GM12892 (cell line): Measurements from ENCODE around the gene RAB11A.

Experiments used
- POLR2A ChIP-seq: IDR thresholded peaks from 2 replicates; pipeline ENCODE4 v1.6.1; 2011; ENCODE audit warnings: low read depth, low read length, control low read depth
- POLR2AphosphoS5 ChIP-seq: IDR thresholded peaks from 2 replicates; pipeline ENCODE4 v1.6.1; 2011; ENCODE audit warnings: low read depth, low read length, control low read depth
- TAF1 ChIP-seq: IDR thresholded peaks from 2 replicates; pipeline ENCODE4 v1.6.1; 2011; ENCODE audit warnings: low read depth, mild to moderate bottlenecking, control low read depth, low read length, borderline replicate concordance

DNA sequence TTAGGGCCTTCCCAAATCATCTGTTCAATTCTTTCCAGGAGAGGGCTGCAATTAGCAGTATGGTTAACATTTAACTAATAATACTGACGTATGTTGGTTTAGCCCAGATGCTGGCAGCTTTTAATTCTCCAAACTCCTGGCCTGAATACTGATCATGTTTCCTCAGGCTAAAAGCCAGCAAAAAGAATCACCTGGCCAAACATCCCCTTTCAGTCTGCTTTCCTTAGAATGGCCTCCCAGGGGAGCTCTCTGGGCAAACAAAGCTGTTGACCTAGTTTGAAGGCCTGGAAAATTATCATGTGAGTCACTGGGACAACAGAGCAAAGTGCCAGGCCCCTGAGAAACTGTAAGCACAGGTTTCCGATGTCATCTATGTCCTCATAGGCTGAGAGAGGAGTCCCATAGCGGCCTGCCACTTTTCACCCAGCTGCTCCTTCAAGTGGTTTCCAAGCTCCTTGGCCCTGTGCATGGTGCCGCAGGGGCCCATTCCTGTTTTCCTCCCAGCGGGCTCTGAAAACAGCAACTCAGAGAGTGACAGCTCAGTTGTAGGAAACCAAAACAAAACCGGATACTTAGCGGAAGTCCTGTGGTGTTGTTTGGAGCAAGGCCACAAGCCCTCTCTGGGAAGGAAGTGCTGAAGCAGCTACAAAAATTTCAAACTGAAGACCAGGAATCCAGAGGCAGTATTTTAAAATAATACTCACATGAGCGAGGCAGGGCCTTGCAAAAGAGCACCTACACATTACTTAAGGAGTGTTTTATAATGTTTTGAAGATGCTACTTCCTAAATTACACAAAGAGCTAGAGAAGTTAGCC, 36.5 kb upstream of the RAB11A start:
- TF ChIP-seq TAF1 (no peak), POLR2A (no peak), POLR2AphosphoS5 (no peak)
